ENCODE data around the gene PRICKLE4. TPM values are rescaled to one million over a fixed set of nuclear protein-coding genes. Genes with fewer than 3 reads are reported as not detected.

Gene PRICKLE4
- total RNA-seq, 1 donor from 2014 or later, result 0.88 TPM

- Histone ChIP-seq H3K36me3 (no peaks in the 10 kb centered on the region), H3K27me3 (ENCODE audit: low read depth) (no peaks in the 10 kb centered on the region), H3K4me3 (no peak overlapping the region), H3K9me3 (replicated peaks) (no peaks in the 10 kb centered on the region), H3K4me1 (no peaks in the 10 kb centered on the region), H3K27ac (replicated peaks) (no peak overlapping the region)
- no peak for TF ChIP-seq CTCF (IDR thresholded peaks at IDR 0.05; ENCODE audit: borderline replicate concordance)
- DNase-seq, result no peak
- intact Hi-C loops (cut with micrococcal nuclease), result no loop called here
These were observed 32.0 kb upstream of the PRICKLE4 start for GRCh38 chr6:41748542-41748941.

GRCh38 chr6:41750374-41750773 is 30.2 kb upstream of the PRICKLE4 start:
- Histone ChIP-seq H3K4me1 (no peaks in the 10 kb centered on the region), H3K27me3 (ENCODE audit: low read depth) (no peaks in the 10 kb centered on the region), H3K36me3 (no peaks in the 10 kb centered on the region), H3K9me3 (replicated peaks) (no peaks in the 10 kb centered on the region), H3K4me3 (no peak overlapping the region), H3K27ac (replicated peaks) (no peak overlapping the region)
- TF ChIP-seq CTCF (IDR thresholded peaks at IDR 0.05; ENCODE audit: borderline replicate concordance), result no peak
- intact Hi-C loops (cut with micrococcal nuclease), result no loop called here
- DNase-seq, result no peak

- DNase-seq, result no peak
- no peaks in the 10 kb centered on the region for H3K36me3 ChIP-seq
These were observed 24.7 kb upstream of the PRICKLE4 start for GRCh38 chr6:41755895-41756294.

GRCh38 chr6:41756354-41756753 is 24.2 kb upstream of the PRICKLE4 start:
- no peak overlapping the region for H3K27ac ChIP-seq (replicated peaks)
- H3K27me3 ChIP-seq (ENCODE audit: low read depth), result no peaks in the 10 kb centered on the region
- H3K4me3 ChIP-seq, result no peak overlapping the region
- H3K36me3 ChIP-seq, result no peaks in the 10 kb centered on the region
- H3K9me3 ChIP-seq (replicated peaks), result no peaks in the 10 kb centered on the region
- no peak for DNase-seq
- TF ChIP-seq CTCF (IDR thresholded peaks at IDR 0.05; ENCODE audit: borderline replicate concordance), result no peak
- intact Hi-C loops (cut with micrococcal nuclease), result no loop called here
- no peaks in the 10 kb centered on the region for H3K4me1 ChIP-seq

More at GRCh38 chr6:41755895-41756294, 24.7 kb upstream of the PRICKLE4 start:
- intact Hi-C loops (cut with micrococcal nuclease), result no loop called here
- no peak for TF ChIP-seq CTCF (IDR thresholded peaks at IDR 0.05; ENCODE audit: borderline replicate concordance)
- H3K27me3 ChIP-seq (ENCODE audit: low read depth), result no peaks in the 10 kb centered on the region
- H3K4me1 ChIP-seq, result no peaks in the 10 kb centered on the region
- no peaks in the 10 kb centered on the region for H3K9me3 ChIP-seq (replicated peaks)
- no peak overlapping the region for H3K4me3 ChIP-seq
- no peak overlapping the region for H3K27ac ChIP-seq (replicated peaks)

- no peak overlapping the region for H3K4me3 ChIP-seq
- no peaks in the 10 kb centered on the region for H3K27me3 ChIP-seq (ENCODE audit: low read depth)
- no peak overlapping the region for H3K27ac ChIP-seq (replicated peaks)
- DNase-seq, result no peak
- intact Hi-C loops (cut with micrococcal nuclease), result no loop called here
- H3K4me1 ChIP-seq, result no peaks in the 10 kb centered on the region
- TF ChIP-seq CTCF (IDR thresholded peaks at IDR 0.05; ENCODE audit: borderline replicate concordance), result no peak
- no peaks in the 10 kb centered on the region for H3K36me3 ChIP-seq
- no peaks in the 10 kb centered on the region for H3K9me3 ChIP-seq (replicated peaks)
These were observed 23.3 kb upstream of the PRICKLE4 start for GRCh38 chr6:41757271-41757670.

Data from left ventricle myocardium inferior (tissue), 1 donor.